ENCODE results near the gene OPHN1.

- no peak for TF ChIP-seq TAF1 (IDR thresholded peaks at IDR 0.05; ENCODE audit: low read depth, low read length)
- no peak for TF ChIP-seq POLR2A (IDR thresholded peaks at IDR 0.05; ENCODE audit: low read depth, low read length)
- TF ChIP-seq POLR2AphosphoS5 (IDR thresholded peaks at IDR 0.05; ENCODE audit: low read depth, low read length): no peak
- TF ChIP-seq SPI1 (IDR thresholded peaks at IDR 0.05; ENCODE audit: low read depth, low read length): no peak
Observed at GRCh38 chrX:68463880-68464279, 30.6 kb upstream of the OPHN1 start.
